Gastroesophageal sphincter (tissue), 4 donors: ENCODE data around the gene DSP. TPM values are rescaled to one million over a fixed set of nuclear protein-coding genes. Genes with fewer than 3 reads are reported as not detected.

Source experiments
- ATAC-seq: fragments of 150-250 bp; one replicate; pipeline ENCODE4 v1.9.1; 2016; ENCODE audit warnings: mild to moderate bottlenecking, moderate library complexity
- H3K27ac ChIP-seq, 4 donors: fragments of 200-600 bp; sonication (generic) in 3 of 4; 1 replicate in 3 of 4; 2 replicates in 1 of 4; pipeline ENCODE4 v1.5.1; 2016 to 2019
- H3K27me3 ChIP-seq: fragments of 200-600 bp; sonication (generic); one replicate; pipeline ENCODE4 v1.5.1; 2019
- H3K36me3 ChIP-seq, 2 donors: fragments of 200-600 bp; sonication (generic); one replicate each; pipeline ENCODE4 v1.5.1; 2019; ENCODE audit warnings: control low read depth in 1 of 2
- H3K4me1 ChIP-seq, 3 donors: fragments of 200-600 bp; sonication (generic); 1 replicate in 2 of 3; 2 replicates in 1 of 3; pipeline ENCODE4 v1.5.1; 2016 to 2019; ENCODE audit warnings: control low read depth in 2 of 3
- H3K4me3 ChIP-seq, 2 donors: fragments of 200-600 bp; sonication (generic); one replicate each; pipeline ENCODE4 v1.5.1; 2019; ENCODE audit warnings: mild to moderate bottlenecking in 1 of 2, moderate library complexity in 1 of 2
- H3K9me3 ChIP-seq, 3 donors: fragments of 200-600 bp; sonication (generic); one replicate each; pipeline ENCODE4 v1.5.1; 2017 to 2019; ENCODE audit warnings: control low read depth in 2 of 3
- EP300 ChIP-seq: sonication (generic); formaldehyde crosslinking; IDR thresholded peaks from one replicate; pipeline ENCODE4 v1.6.1; 2017; ENCODE audit warnings: antibody characterized with exemption, mild to moderate bottlenecking
- POLR2A ChIP-seq, 2 donors: fragments of 450-650 bp; IDR thresholded peaks; one replicate each; pipeline ENCODE4 v1.6.1; 2017; ENCODE audit warnings: antibody characterized with exemption in 2 of 2, mild to moderate bottlenecking in 2 of 2, moderate library complexity in 1 of 2
- POLR2AphosphoS5 ChIP-seq: sonication (generic); formaldehyde crosslinking; IDR thresholded peaks from one replicate; pipeline ENCODE4 v1.6.1; 2017; ENCODE audit warnings: antibody characterized with exemption
- WGBS, 2 donors: methylation state at CpG; one replicate each; pipeline ENCODE4 v1.1.5; 2018; ENCODE audit warnings: low coverage in 1 of 2; 5-methylcytosine and 5-hydroxymethylcytosine counted together
- total RNA-seq, 4 donors: library from RNA; depleted of rRNA; stranded (reverse); fragments of >200 nt; gene quantifications; one replicate each; pipeline ENCODE4 v1.1.0, GENCODE V29; 2016
- TF ChIP-seq, protein P1 (sequence below), 4 experiments: fragments of 200-600 bp in 2 of 4; fragments of 450-650 bp in 2 of 4; sonication (generic) in 1 of 4; IDR thresholded peaks; one replicate each; pipeline ENCODE4 v1.5.1; 2017 to 2019; ENCODE audit warnings: antibody characterized with exemption in 4 of 4, mild to moderate bottlenecking in 2 of 4, moderate library complexity in 2 of 4

Gene DSP
- total RNA-seq, 4 donors from 2014 or later = 5.8 to 41.7 (median 7.6) TPM

DNA sequence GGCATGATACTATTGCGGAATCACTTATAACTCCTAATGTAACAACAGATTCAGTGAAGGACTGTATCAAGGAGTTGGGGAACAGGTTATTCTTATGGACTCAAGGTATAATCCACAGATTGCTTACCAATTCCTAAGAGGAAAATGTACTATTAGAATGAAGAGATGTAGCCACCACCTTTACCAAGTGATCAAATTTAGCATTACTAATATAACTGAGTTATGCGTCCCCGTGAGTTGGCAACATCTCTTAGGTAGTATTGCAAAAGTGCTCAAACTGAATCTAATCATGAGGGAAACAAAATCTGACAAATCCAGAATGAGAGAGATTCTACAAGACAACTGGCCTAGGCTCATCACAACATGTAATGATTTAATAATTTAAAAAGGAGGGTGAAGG, 47.8 kb downstream of the DSP start:
- ATAC-seq = no peak
- H3K4me3 ChIP-seq = peak overlapping the region in 1 of 2 donors; percentile 87
- no peaks in the 10 kb centered on the region for H3K27me3 ChIP-seq
- H3K27ac ChIP-seq = peak overlapping the region in 3 of 4 donors; percentile 57 to 86 (median 80)
- TF ChIP-seq, protein P1, sequence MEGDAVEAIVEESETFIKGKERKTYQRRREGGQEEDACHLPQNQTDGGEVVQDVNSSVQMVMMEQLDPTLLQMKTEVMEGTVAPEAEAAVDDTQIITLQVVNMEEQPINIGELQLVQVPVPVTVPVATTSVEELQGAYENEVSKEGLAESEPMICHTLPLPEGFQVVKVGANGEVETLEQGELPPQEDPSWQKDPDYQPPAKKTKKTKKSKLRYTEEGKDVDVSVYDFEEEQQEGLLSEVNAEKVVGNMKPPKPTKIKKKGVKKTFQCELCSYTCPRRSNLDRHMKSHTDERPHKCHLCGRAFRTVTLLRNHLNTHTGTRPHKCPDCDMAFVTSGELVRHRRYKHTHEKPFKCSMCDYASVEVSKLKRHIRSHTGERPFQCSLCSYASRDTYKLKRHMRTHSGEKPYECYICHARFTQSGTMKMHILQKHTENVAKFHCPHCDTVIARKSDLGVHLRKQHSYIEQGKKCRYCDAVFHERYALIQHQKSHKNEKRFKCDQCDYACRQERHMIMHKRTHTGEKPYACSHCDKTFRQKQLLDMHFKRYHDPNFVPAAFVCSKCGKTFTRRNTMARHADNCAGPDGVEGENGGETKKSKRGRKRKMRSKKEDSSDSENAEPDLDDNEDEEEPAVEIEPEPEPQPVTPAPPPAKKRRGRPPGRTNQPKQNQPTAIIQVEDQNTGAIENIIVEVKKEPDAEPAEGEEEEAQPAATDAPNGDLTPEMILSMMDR (IDR thresholded peaks at IDR 0.05) = no peak
- no peak for TF ChIP-seq POLR2AphosphoS5
- TF ChIP-seq POLR2A (IDR thresholded peaks at IDR 0.05) = no peak
- TF ChIP-seq EP300 = no peak
- no peaks in the 10 kb centered on the region for H3K9me3 ChIP-seq
- WGBS, 2 donors = 78 to 82% methylated on average over 3 of the region's 3 CpGs
- H3K36me3 ChIP-seq = peaks cover 0 to 8% of the 10 kb centered on the region in 2 donors
- H3K4me1 ChIP-seq = peaks cover 7 to 37% (median 13%) of the 10 kb centered on the region in 3 donors

DNA sequence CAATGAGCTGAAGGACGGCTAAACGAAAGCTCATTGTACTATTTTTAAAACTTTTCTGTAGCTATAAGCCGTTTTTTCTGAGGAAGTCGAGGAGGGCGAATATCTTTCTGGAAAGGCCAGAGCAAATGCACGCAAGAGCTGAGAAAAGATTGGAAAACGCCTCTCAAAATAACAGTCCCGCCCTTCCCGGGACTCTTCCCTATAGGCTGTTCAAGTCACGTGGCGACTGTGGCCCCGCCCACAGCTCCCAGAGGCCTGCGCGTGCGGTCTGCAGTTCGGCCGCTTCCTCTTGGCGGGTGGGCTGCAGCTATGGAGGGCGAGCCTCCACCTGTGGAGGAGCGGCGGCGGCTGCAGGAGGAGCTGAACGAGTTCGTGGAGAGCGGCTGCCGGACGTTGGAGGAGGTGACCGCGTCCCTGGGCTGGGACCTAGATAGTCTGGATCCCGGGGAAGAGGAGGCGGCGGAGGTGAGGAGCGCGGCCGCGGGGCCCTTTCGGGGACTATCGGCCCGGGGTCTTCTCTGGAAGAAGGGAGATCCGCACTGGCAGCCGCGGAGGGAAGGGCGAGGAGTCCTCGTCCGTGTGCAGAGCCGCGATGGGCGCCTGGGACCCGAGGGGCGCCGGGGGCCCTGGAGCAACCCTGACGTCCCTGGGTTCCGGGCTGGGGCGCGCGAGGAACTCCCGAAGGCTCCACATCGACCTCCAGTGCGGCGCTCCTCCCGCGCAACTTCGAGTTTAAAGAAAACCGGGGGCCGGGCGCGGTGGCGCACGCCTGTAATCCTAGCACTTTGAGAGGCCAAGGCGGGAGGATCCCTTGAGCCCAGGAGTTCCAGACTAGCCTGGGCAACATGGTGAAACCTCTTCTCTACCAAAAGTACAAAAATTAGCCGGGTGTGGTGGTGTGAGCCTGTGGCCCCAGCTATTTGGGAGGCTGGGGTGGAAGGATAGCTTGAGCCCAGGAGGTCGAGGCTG, 48.8 kb downstream of the DSP start, which contains the start of gene SNRNP48:
TSS of gene SNRNP48 (plus strand) at position 250 of the 969 bp plus-strand sequence. CDS start at position 310, 60 bp downstream.
- H3K27me3 ChIP-seq = no peaks in the 10 kb centered on the region

DNA sequence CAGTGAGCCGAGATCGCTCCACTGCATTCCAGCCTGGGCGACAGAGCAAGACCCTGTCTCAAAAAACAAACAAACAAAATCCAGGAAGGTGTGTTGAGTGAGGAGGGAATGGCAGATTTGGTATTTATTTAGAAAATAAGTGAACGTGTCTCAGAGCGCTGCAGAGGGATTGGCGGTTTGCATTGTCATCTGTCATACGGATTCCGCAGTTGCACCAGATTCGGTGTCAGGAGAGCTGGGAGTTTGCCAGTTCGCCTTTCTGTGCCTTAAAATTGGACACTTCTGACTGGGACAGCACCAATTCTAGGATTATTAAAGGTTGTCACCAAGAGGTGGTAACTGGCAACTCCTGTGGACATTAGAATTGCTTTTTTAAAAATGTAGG, 49.4 kb downstream of the DSP start:
- Histone ChIP-seq H3K27me3 (no peaks in the 10 kb centered on the region), H3K4me3 (peak overlapping the region; percentile 87 to 96), H3K36me3 (peaks cover 0 to 24% of the 10 kb centered on the region in 2 donors), H3K4me1 (peaks cover 7 to 37% (median 13%) of the 10 kb centered on the region in 3 donors), H3K9me3 (no peaks in the 10 kb centered on the region), H3K27ac (peak overlapping the region in 2 of 4 donors; percentile 80 to 86)
- ATAC-seq = no peak
- TF ChIP-seq, protein P1 (IDR thresholded peaks at IDR 0.05) = no peak
- TF ChIP-seq POLR2A (IDR thresholded peaks at IDR 0.05) (no peak), POLR2AphosphoS5 (no peak), EP300 (no peak)
- WGBS, 2 donors = 22% methylated on average over 10 of the region's 10 CpGs; no CpG with 5 or more reads in 1 of the 2 donors

More for the DNA sequence above, 48.8 kb downstream of the DSP start, which contains the start of gene SNRNP48:
- Histone ChIP-seq H3K27ac (peak within 1 kb of the TSS; percentile 57 to 86 (median 79)), H3K4me3 (peak within 1 kb of the TSS; percentile 87 to 96), H3K4me1 (peaks cover 7 to 37% (median 13%) of the 10 kb centered on the region in 3 donors), H3K9me3 (no peaks in the 10 kb centered on the region), H3K36me3 (peaks cover 0 to 18% of the 10 kb centered on the region in 2 donors)
- TF ChIP-seq POLR2A (IDR thresholded peaks at IDR 0.05) = peak; percentile 55 to 61
- TF ChIP-seq, protein P1 (IDR thresholded peaks at IDR 0.05) = no peak
- TF ChIP-seq EP300 = no peak
- TF ChIP-seq POLR2AphosphoS5 = peak; percentile 66
- 0% methylated on average over 5 to 22 of the region's 72 CpGs for WGBS, 2 donors
- peak; percentile 99 for ATAC-seq

DNA sequence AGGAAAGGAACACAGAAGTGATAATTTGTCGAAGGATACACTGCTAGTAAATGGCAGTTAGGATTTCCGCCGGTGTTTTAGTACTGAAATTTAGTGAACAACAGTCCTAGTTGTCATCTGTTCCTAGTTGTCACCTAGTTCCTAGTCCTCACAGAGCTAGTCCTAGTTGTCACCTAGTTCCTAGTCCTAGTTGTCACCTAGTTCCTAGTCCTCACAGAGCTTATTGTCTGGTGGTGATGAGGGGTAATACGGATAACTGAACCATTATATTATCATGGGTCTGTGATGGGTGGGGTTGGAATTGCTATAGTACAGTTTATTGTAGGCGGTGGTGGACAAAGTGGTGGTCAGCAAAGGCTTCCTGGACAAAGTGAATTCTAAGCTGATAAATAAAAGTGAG, 50.3 kb downstream of the DSP start:
- Histone ChIP-seq H3K9me3 (no peaks in the 10 kb centered on the region), H3K4me3 (no peak overlapping the region), H3K36me3 (peaks cover 0 to 33% of the 10 kb centered on the region in 2 donors), H3K27ac (no peak overlapping the region), H3K4me1 (peaks cover 7 to 37% (median 13%) of the 10 kb centered on the region in 3 donors), H3K27me3 (no peaks in the 10 kb centered on the region)
- 100% methylated on average over 4 of the region's 5 CpGs for WGBS, 2 donors
- no peak for ATAC-seq
- no peak for TF ChIP-seq EP300
- TF ChIP-seq POLR2A (IDR thresholded peaks at IDR 0.05) = no peak
- TF ChIP-seq, protein P1 (IDR thresholded peaks at IDR 0.05) = no peak
- no peak for TF ChIP-seq POLR2AphosphoS5
